ENCODE measurements around the gene PCDHGA9. TPM values are rescaled to one million over a fixed set of nuclear protein-coding genes. Genes with fewer than 3 reads are reported as not detected.
A peak's percentile ranks its signal among the peaks of the same experiment; 100 is the strongest.

PCDHGA9 gene
- total RNA-seq = 2.6 and 4.8 TPM in 2 replicates
- polyA plus RNA-seq = 3.2 and 3.3 TPM in 2 replicates
- 2.0 and 3.4 TPM in 2 replicates for polyA plus RNA-seq (2012)
- polyA minus RNA-seq (ENCODE audit: low replicate concordance) = 10.3 and 19.6 TPM in 2 replicates

DNA sequence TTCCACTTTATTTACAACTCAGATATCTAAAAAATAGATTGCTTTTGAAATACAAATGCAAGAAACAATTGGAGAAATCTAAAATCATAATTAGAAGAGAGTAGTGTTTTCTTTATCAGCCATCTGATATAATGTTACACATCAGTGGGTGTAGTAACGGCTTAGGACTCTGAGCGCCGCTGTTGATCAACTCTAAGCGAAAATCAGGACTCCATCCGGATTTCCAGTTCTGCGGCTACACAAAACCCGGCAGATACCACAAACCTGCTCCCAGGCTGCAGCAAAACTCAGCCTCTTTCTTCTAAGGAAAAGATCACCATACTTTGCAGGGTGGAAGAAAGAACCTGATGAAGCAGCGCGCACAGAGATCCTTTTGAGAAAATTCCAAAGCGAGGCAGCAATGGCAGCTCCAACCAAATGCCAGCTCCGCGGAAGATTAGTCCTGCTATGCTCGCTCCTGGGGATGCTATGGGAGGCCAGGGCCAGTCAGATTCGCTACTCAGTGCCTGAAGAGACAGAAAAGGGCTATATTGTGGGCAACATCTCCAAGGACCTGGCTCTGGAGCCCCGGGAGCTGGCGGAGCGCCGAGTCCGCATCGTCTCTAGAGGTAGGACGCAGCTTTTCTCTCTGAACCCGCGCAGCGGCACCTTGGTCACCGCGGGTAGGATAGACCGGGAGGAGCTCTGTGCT, at the start of gene PCDHGA9:
PCDHGA9 (plus strand) TSS at position 226 of the 691 bp plus-strand sequence; CDS start at position 401, 175 bp downstream.
- no peaks in the 10 kb centered on the region for H3K36me3 ChIP-seq (ENCODE audit: control insufficient read depth, insufficient read depth, low read length)
- H3K9me3 ChIP-seq (ENCODE audit: control insufficient read depth, insufficient read depth, low read depth, low read length) = peaks cover 4% of the 10 kb centered on the region
- H3K79me2 ChIP-seq (ENCODE audit: control insufficient read depth, insufficient read depth, low read length) = no peaks in the 10 kb centered on the region
- H4K20me1 ChIP-seq (ENCODE audit: control insufficient read depth, extremely low read depth, insufficient read depth, low read length) = no peaks in the 10 kb centered on the region
- H3K27me3 ChIP-seq (ENCODE audit: control insufficient read depth, insufficient read depth, low read length) = no peaks in the 10 kb centered on the region
- TF ChIP-seq, protein P1, sequence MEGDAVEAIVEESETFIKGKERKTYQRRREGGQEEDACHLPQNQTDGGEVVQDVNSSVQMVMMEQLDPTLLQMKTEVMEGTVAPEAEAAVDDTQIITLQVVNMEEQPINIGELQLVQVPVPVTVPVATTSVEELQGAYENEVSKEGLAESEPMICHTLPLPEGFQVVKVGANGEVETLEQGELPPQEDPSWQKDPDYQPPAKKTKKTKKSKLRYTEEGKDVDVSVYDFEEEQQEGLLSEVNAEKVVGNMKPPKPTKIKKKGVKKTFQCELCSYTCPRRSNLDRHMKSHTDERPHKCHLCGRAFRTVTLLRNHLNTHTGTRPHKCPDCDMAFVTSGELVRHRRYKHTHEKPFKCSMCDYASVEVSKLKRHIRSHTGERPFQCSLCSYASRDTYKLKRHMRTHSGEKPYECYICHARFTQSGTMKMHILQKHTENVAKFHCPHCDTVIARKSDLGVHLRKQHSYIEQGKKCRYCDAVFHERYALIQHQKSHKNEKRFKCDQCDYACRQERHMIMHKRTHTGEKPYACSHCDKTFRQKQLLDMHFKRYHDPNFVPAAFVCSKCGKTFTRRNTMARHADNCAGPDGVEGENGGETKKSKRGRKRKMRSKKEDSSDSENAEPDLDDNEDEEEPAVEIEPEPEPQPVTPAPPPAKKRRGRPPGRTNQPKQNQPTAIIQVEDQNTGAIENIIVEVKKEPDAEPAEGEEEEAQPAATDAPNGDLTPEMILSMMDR (conservative IDR thresholded peaks at IDR 0.05 in 1 of 2, IDR thresholded peaks at IDR 0.05 in 1 of 2; ENCODE audit: low read depth in 1 of 2, low read length in 2 of 2) = peak; percentile 40 to 49
- TF ChIP-seq EZH2 (IDR thresholded peaks at IDR 0.05; ENCODE audit: low read length, missing control alignments) = no peak
- peak within 1 kb of the TSS; percentile 62 for H3K4me2 ChIP-seq (ENCODE audit: extremely low read depth, insufficient read depth, low read length)
- H2AFZ ChIP-seq (ENCODE audit: low read length) = no peak within 1 kb of the TSS
- no peak within 1 kb of the TSS for H3K9ac ChIP-seq (ENCODE audit: insufficient read depth, low read length)
- H3K4me1 ChIP-seq (ENCODE audit: control insufficient read depth, extremely low read depth, insufficient read depth, low read length) = no peaks in the 10 kb centered on the region
- peak; percentile 24 to 57 for DNase-seq (ENCODE audit: low read depth in 2 of 2)
- peak within 1 kb of the TSS; percentile 8 to 50 (median 17) for H3K4me3 ChIP-seq (replicated peaks in 1 of 4; ENCODE audit: control extremely low read depth in 1 of 4, insufficient read depth in 1 of 4, low read depth in 3 of 4, low read length in 4 of 4)
- no peak within 1 kb of the TSS for H3K27ac ChIP-seq (ENCODE audit: insufficient read depth, low read length)

DNA sequence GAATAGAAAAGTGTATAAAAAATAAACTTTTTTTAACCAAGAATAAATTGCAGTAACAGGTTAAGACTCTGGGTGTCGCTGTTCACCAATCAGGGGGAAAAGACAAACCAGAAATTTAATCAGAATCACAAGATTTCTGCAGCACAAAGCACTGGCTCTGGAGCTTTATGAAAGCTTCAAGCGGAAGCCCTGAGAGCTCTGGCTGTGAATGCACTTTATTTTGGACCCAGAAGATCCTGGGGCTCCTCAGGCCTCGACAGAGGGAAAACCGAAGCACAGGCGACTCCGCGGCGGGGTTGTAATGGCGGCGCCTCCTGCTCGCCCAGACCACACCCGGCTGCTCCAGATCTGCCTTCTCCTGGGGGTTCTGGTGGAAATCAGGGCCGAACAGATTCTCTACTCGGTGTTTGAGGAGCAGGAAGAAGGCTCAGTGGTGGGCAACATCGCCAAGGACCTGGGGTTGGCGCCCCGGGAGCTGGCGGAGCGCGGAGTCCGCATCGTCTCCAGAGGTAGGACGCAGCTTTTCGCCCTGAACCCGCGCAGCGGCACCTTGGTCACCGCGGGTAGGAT, 47.6 kb upstream of the PCDHGA9 start, which contains the start of gene PCDHGA4:
PCDHGA4 (plus strand) TSS at position 122 of the 570 bp plus-strand sequence; CDS start at position 209, 87 bp downstream.
- no peaks in the 10 kb centered on the region for H3K36me3 ChIP-seq (ENCODE audit: control insufficient read depth, insufficient read depth, low read length)
- H4K20me1 ChIP-seq (ENCODE audit: control insufficient read depth, extremely low read depth, insufficient read depth, low read length) = no peaks in the 10 kb centered on the region
- no peak within 1 kb of the TSS for H3K9ac ChIP-seq (ENCODE audit: insufficient read depth, low read length)
- TF ChIP-seq, protein P1 (conservative IDR thresholded peaks at IDR 0.05 in 1 of 2, IDR thresholded peaks at IDR 0.05 in 1 of 2; ENCODE audit: low read depth in 1 of 2, low read length in 2 of 2) = peak; percentile 36 to 50
- TF ChIP-seq EZH2 (IDR thresholded peaks at IDR 0.05; ENCODE audit: low read length, missing control alignments) = no peak
- DNase-seq (ENCODE audit: low read depth in 2 of 2) = peak in 1 of 2 donors; percentile 37
- peak within 1 kb of the TSS; percentile 23 to 51 (median 42) for H3K4me3 ChIP-seq (replicated peaks in 1 of 4; ENCODE audit: control extremely low read depth in 1 of 4, insufficient read depth in 1 of 4, low read depth in 3 of 4, low read length in 4 of 4)
- no peaks in the 10 kb centered on the region for H3K9me3 ChIP-seq (ENCODE audit: control insufficient read depth, insufficient read depth, low read depth, low read length)
- peak within 1 kb of the TSS; percentile 25 for H3K4me2 ChIP-seq (ENCODE audit: extremely low read depth, insufficient read depth, low read length)
- no peak within 1 kb of the TSS for H2AFZ ChIP-seq (ENCODE audit: low read length)
- H3K27ac ChIP-seq (ENCODE audit: insufficient read depth, low read length) = no peak within 1 kb of the TSS
- H3K27me3 ChIP-seq (ENCODE audit: control insufficient read depth, insufficient read depth, low read length) = peaks cover 10% of the 10 kb centered on the region
- no peaks in the 10 kb centered on the region for H3K79me2 ChIP-seq (ENCODE audit: control insufficient read depth, insufficient read depth, low read length)
- no peaks in the 10 kb centered on the region for H3K4me1 ChIP-seq (ENCODE audit: control insufficient read depth, extremely low read depth, insufficient read depth, low read length)

DNA sequence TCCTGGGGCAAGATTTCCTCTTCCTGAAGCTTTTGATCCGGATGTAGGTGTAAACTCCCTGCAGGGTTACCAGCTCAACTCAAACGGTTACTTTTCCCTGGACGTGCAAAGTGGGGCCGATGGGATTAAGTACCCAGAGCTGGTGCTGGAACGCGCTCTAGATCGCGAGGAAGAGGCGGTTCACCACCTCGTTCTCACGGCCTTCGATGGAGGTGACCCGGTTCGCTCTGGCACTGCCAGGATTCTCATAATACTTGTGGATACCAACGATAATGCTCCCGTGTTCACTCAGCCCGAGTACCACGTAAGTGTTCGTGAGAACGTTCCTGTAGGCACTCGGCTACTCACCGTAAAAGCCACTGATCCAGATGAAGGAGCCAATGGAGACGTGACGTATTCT, 46.9 kb upstream of the PCDHGA9 start:
- TF ChIP-seq, protein P1 (conservative IDR thresholded peaks at IDR 0.05 in 1 of 2, IDR thresholded peaks at IDR 0.05 in 1 of 2; ENCODE audit: low read depth in 1 of 2, low read length in 2 of 2) = no peak
- no peak for TF ChIP-seq EZH2 (IDR thresholded peaks at IDR 0.05; ENCODE audit: low read length, missing control alignments)
- no peak overlapping the region for H2AFZ ChIP-seq (ENCODE audit: low read length)
- H3K27me3 ChIP-seq (ENCODE audit: control insufficient read depth, insufficient read depth, low read length) = peaks cover 13% of the 10 kb centered on the region
- H3K4me2 ChIP-seq (ENCODE audit: extremely low read depth, insufficient read depth, low read length) = no peak overlapping the region
- no peaks in the 10 kb centered on the region for H3K36me3 ChIP-seq (ENCODE audit: control insufficient read depth, insufficient read depth, low read length)
- H4K20me1 ChIP-seq (ENCODE audit: control insufficient read depth, extremely low read depth, insufficient read depth, low read length) = no peaks in the 10 kb centered on the region
- no peaks in the 10 kb centered on the region for H3K9me3 ChIP-seq (ENCODE audit: control insufficient read depth, insufficient read depth, low read depth, low read length)
- peak overlapping the region in 2 of 4 experiments; percentile 49 to 51 for H3K4me3 ChIP-seq (replicated peaks in 1 of 4; ENCODE audit: control extremely low read depth in 1 of 4, insufficient read depth in 1 of 4, low read depth in 3 of 4, low read length in 4 of 4)
- H3K79me2 ChIP-seq (ENCODE audit: control insufficient read depth, insufficient read depth, low read length) = no peaks in the 10 kb centered on the region
- no peak overlapping the region for H3K27ac ChIP-seq (ENCODE audit: insufficient read depth, low read length)
- no peak overlapping the region for H3K9ac ChIP-seq (ENCODE audit: insufficient read depth, low read length)
- H3K4me1 ChIP-seq (ENCODE audit: control insufficient read depth, extremely low read depth, insufficient read depth, low read length) = no peaks in the 10 kb centered on the region
- DNase-seq (ENCODE audit: low read depth in 2 of 2) = no peak

All from fibroblast of lung (primary cell).